GM12878 (cell line): ENCODE data around the gene MEDAG. TPM values are rescaled to one million over a fixed set of nuclear protein-coding genes. Genes with fewer than 3 reads are reported as not detected.

Experiments
- ATAC-seq: fragments of 200-7000 bp; cut with Tn5 transposase; 3 replicates; pipeline ENCODE4 v1.9.1; 2020; ENCODE audit warnings: mild to moderate bottlenecking, moderate library complexity
- BruUV-seq: library from RNA; stranded (reverse); fragments of 400-500 nt; replicated peaks from 2 replicates; lab custom pipeline; 2021; lab: Mats Ljungman, UMichigan
- CTCF ChIA-PET: fragments of 300-600 bp; sonication (Branson Sonifier 250); formaldehyde crosslinking; extraction: SDS; loops from one replicate; lab custom pipeline; 2021; ENCODE audit warnings: inconsistent platforms; lab: Yijun Ruan, JAX
- POLR2A ChIA-PET: fragments of 350-600 bp; formaldehyde crosslinking; extraction: SDS; loops from one replicate; lab custom pipeline; 2021; ENCODE audit warnings: inconsistent platforms; lab: Charles Lee
- RAD21 ChIA-PET: fragments of 300-600 bp; sonication (Branson Sonifier 250); formaldehyde crosslinking; loops from one replicate; lab custom pipeline; 2023; ENCODE audit warnings: antibody characterized with exemption; ENCODE audit not compliant: unreplicated experiment; lab: Charles Lee
- SMC1A ChIA-PET: fragments of 300-600 bp; sonication (Branson Sonifier 250); formaldehyde crosslinking; loops from one replicate; lab custom pipeline; 2023; ENCODE audit not compliant: unreplicated experiment, uncharacterized antibody; lab: Charles Lee
- DNase-seq: peaks from one replicate; pipeline ENCODE4 v3.0.0-alpha.2; 2011; ENCODE audit warnings: low read depth, low spot score
- FAIRE-seq: peaks from 3 replicates; lab custom pipeline; 2011; peaks lifted over from hg19 to GRCh38; lab: Jason Lieb, UNC
- H2AFZ ChIP-seq: 2 replicates; pipeline ENCODE4 v1.6.0; 2011; ENCODE audit warnings: low read depth, low read length, control low read depth; ENCODE audit not compliant: control insufficient read depth
- H3K27ac ChIP-seq: 2 replicates; pipeline ENCODE4 v1.5.1; 2011; ENCODE audit warnings: control low read depth; ENCODE audit not compliant: control insufficient read depth, insufficient read depth
- H3K27me3 ChIP-seq, 2 experiments: replicated peaks in 1 of 2; 2 replicates each; pipeline versions ENCODE4 v1.6.0 to v1.6.1; 2011; ENCODE audit warnings: low read length in 1 of 2; ENCODE audit not compliant: control insufficient read depth in 2 of 2, insufficient read depth in 2 of 2
- H3K36me3 ChIP-seq, 2 experiments: 2 replicates each; pipeline ENCODE4 v1.5.1; 2011; ENCODE audit warnings: low read length in 1 of 2; ENCODE audit not compliant: control insufficient read depth in 2 of 2, insufficient read depth in 2 of 2
- H3K4me1 ChIP-seq: 2 replicates; pipeline ENCODE4 v1.6.1; 2011; ENCODE audit warnings: mild to moderate bottlenecking, low read length, moderate library complexity, mixed read lengths; ENCODE audit not compliant: control insufficient read depth, insufficient read depth
- H3K4me2 ChIP-seq: 2 replicates; pipeline ENCODE4 v1.6.0; 2011; ENCODE audit warnings: control low read depth; ENCODE audit not compliant: control insufficient read depth, insufficient read depth
- H3K4me3 ChIP-seq: fragments of 200-600 bp; sonication (generic); 2 replicates; pipeline ENCODE4 v1.5.1; 2016
- H3K79me2 ChIP-seq: 2 replicates; pipeline ENCODE4 v1.6.0; 2011; ENCODE audit warnings: low read length; ENCODE audit not compliant: control insufficient read depth, insufficient read depth
- H3K9ac ChIP-seq: 2 replicates; pipeline ENCODE4 v1.8.0; 2011; ENCODE audit warnings: low read length, control low read depth, mixed read lengths; ENCODE audit not compliant: control insufficient read depth, insufficient read depth
- H3K9me3 ChIP-seq: replicated peaks from 3 replicates; pipeline ENCODE4 v1.5.1; 2011; ENCODE audit warnings: mild to moderate bottlenecking, low read length; ENCODE audit not compliant: control insufficient read depth, insufficient read depth
- H4K20me1 ChIP-seq: 2 replicates; pipeline ENCODE4 v1.6.0; 2011; ENCODE audit not compliant: control insufficient read depth, insufficient read depth
- BCL3 ChIP-seq: IDR thresholded peaks from 2 replicates; pipeline ENCODE4 v1.6.1; 2011; ENCODE audit warnings: borderline replicate concordance, low read depth, mild to moderate bottlenecking, moderate library complexity, low read length; ENCODE audit not compliant: insufficient read depth, poor library complexity, severe bottlenecking
- CREM ChIP-seq: IDR thresholded peaks from 2 replicates; pipeline ENCODE4 v1.6.1; 2014; ENCODE audit warnings: antibody characterized with exemption, low read depth
- EZH2 ChIP-seq: IDR thresholded peaks from 2 replicates; pipeline ENCODE4 v1.6.1; 2012; ENCODE audit warnings: low read depth, mild to moderate bottlenecking, control low read depth, inconsistent platforms, low read length, borderline replicate concordance; ENCODE audit not compliant: control insufficient read depth
- HDAC6 ChIP-seq: fragments of 200-600 bp; sonication (generic); IDR thresholded peaks from one replicate; pipeline ENCODE4 v1.8.0; 2017; ENCODE audit warnings: antibody characterized with exemption; ENCODE audit not compliant: unreplicated experiment
- HDGF ChIP-seq: fragments of 450-650 bp; IDR thresholded peaks from 2 replicates; pipeline ENCODE4 v1.6.1; 2016; ENCODE audit warnings: antibody characterized with exemption
- IKZF1 ChIP-seq: fragments of 450-650 bp; conservative IDR thresholded peaks from 2 replicates; pipeline ENCODE4 v1.6.1; 2017; ENCODE audit warnings: antibody characterized with exemption, mild to moderate bottlenecking
- IRF4 ChIP-seq: IDR thresholded peaks from 2 replicates; pipeline ENCODE4 v1.6.1; 2011; ENCODE audit warnings: low read depth, low read length
- JUNB ChIP-seq: IDR thresholded peaks from 2 replicates; pipeline ENCODE4 v1.6.1; 2016; ENCODE audit warnings: antibody characterized with exemption, mild to moderate bottlenecking
- KAT2A ChIP-seq: conservative IDR thresholded peaks from 2 replicates; pipeline ENCODE4 v1.6.1; 2011; ENCODE audit warnings: low read depth, low read length; ENCODE audit not compliant: control insufficient read depth
- KLF5 ChIP-seq: fragments of 450-650 bp; IDR thresholded peaks from 2 replicates; pipeline ENCODE4 v1.6.1; 2014; ENCODE audit warnings: mild to moderate bottlenecking; ENCODE audit not compliant: partially characterized antibody
- LARP7 ChIP-seq: fragments of 450-650 bp; IDR thresholded peaks from 2 replicates; pipeline ENCODE4 v1.6.1; 2017; ENCODE audit warnings: mild to moderate bottlenecking
- NRF1 ChIP-seq: conservative IDR thresholded peaks from 2 replicates; pipeline ENCODE4 v1.6.1; 2011; ENCODE audit warnings: mild to moderate bottlenecking, low read depth, low read length, improper control_type of control experiment
- PML ChIP-seq: IDR thresholded peaks from 2 replicates; pipeline ENCODE4 v1.6.1; 2012; ENCODE audit warnings: low read length, inconsistent platforms
- PRDM15 ChIP-seq: fragments of 450-650 bp; formaldehyde crosslinking; IDR thresholded peaks from 2 replicates; pipeline ENCODE4 v1.4.0; 2020; ENCODE audit warnings: mild to moderate bottlenecking, moderate library complexity
- RB1 ChIP-seq: fragments of 450-650 bp; formaldehyde crosslinking; IDR thresholded peaks from 2 replicates; pipeline ENCODE4 v1.6.1; 2017; ENCODE audit warnings: mild to moderate bottlenecking, borderline replicate concordance
- SKIL ChIP-seq: fragments of 450-650 bp; IDR thresholded peaks from 2 replicates; pipeline ENCODE4 v1.6.1; 2017; ENCODE audit warnings: mild to moderate bottlenecking, low read depth, inconsistent platforms; ENCODE audit not compliant: poor library complexity, severe bottlenecking
- SREBF2 ChIP-seq: IDR thresholded peaks from 2 replicates; pipeline ENCODE4 v1.6.1; 2012; ENCODE audit warnings: mild to moderate bottlenecking, low read length
- ZSCAN29 ChIP-seq: fragments of 450-650 bp; IDR thresholded peaks from 2 replicates; pipeline ENCODE4 v1.6.1; 2017; ENCODE audit warnings: mild to moderate bottlenecking, moderate library complexity
- WGBS: methylation state at CpG from one replicate; pipeline ENCODE4 v1.1.6; 2016; ENCODE audit warnings: low lambda C conversion rate; ENCODE audit not compliant: insufficient replicate concordance, insufficient coverage; ENCODE audit errors: missing lambda C conversion rate; 5-methylcytosine and 5-hydroxymethylcytosine counted together
- in situ Hi-C: fragments of 300-500 bp; cut with MboI; formaldehyde crosslinking; loops from 9 replicates; pipeline ENCODE4 v1.14.3; 2018; ENCODE audit warnings: mixed read lengths
- intact Hi-C: fragments of 100-400 bp; cut with micrococcal nuclease; formaldehyde crosslinking; loops from one replicate; pipeline ENCODE4 v1.14.2; 2022; ENCODE audit not compliant: unreplicated experiment
- polyA plus RNA-seq, 11 experiments: library from polyadenylated mRNA; depleted of rRNA in 4 of 11; unstranded in 6 of 11; stranded (reverse) in 5 of 11; fragments of >200 nt; fragmentation: Nextera tagmentation in 4 of 11; fragmentation: Illumina TruSeq in 1 of 11; extraction: Ambion mirVana in 4 of 11; extraction: Trizol in 1 of 11; gene quantifications; 1 replicate in 1 of 11; 2 replicates in 10 of 11; pipeline versions ENCODE4 v1.2.1 to v1.2.3, GENCODE V29; 2011 to 2016; ENCODE audit warnings: inconsistent platforms in 2 of 11, missing spikeins in 2 of 11, low read depth in 1 of 11
- total RNA-seq, 4 experiments: library from RNA; depleted of rRNA in 3 of 4; stranded (reverse); fragments of >200 nt in 3 of 4; fragmentation: Illumina TruSeq in 1 of 4; extraction: Trizol in 1 of 4; gene quantifications; 2 replicates each; pipeline versions ENCODE4 v1.2.1 to v1.2.3, GENCODE V29; 2013 to 2021

MEDAG gene
- total and polyA plus RNA-seq, 10 of the 15 experiments (the other 5 are each of a cell fraction or from before 2014, with no cell fraction given), result 0.03 TPM; not detected in 9

- Histone ChIP-seq H3K9me3 (no peaks in the 10 kb centered on the region), H3K79me2 (no peaks in the 10 kb centered on the region), H3K9ac (no peak overlapping the region), H3K4me3 (no peak overlapping the region), H3K27ac (no peak overlapping the region), H3K27me3 (no peaks in the 10 kb centered on the region), H3K36me3 (no peaks in the 10 kb centered on the region), H4K20me1 (no peaks in the 10 kb centered on the region), H3K4me2 (no peak overlapping the region), H2AFZ (no peak overlapping the region), H3K4me1 (no peaks in the 10 kb centered on the region)
- no peak for ATAC-seq
- ChIA-PET POLR2A (no interaction called here), RAD21 (no interaction called here), CTCF (no interaction called here), SMC1A (no interaction called here)
- intact Hi-C loops, result no loop called here
- DNase-seq, result no peak
- WGBS, result 24% methylated on average over 3 of the region's 3 CpGs
- no peak for TF ChIP-seq HDGF
- no peak for TF ChIP-seq EZH2
- no peak for TF ChIP-seq RB1
- TF ChIP-seq JUNB, result no peak
- no peak for TF ChIP-seq IRF4
- TF ChIP-seq SREBF2, result no peak
- no peak for TF ChIP-seq BCL3
- TF ChIP-seq ZSCAN29, result no peak
- no peak for TF ChIP-seq PRDM15 (CRISPR knock-in tag)
- no peak for TF ChIP-seq KAT2A
- TF ChIP-seq CREM, result no peak
- no peak for TF ChIP-seq LARP7
- no peak for TF ChIP-seq HDAC6
- TF ChIP-seq KLF5, result no peak
- TF ChIP-seq SKIL, result no peak
- TF ChIP-seq NRF1, result no peak
- TF ChIP-seq IKZF1, result no peak
- no peak for TF ChIP-seq PML
- in situ Hi-C loops, result no loop called here
- no peak for FAIRE-seq
- BruUV-seq, result no TSS peak
These were observed 37.8 kb downstream of the MEDAG start for GRCh38 chr13:30943881-30944280.
